HepG2 (cell line): ENCODE measurements around the gene NTMT1. TPM values are rescaled to one million over a fixed set of nuclear protein-coding genes. Genes with fewer than 3 reads are reported as not detected.
A peak's percentile ranks its signal among the peaks of the same experiment; 100 is the strongest.

Experiments used
- ARHGAP35 ChIP-seq: sonication (generic); formaldehyde crosslinking; IDR thresholded peaks from 2 replicates; pipeline ENCODE4 v1.9.0; 2022; ENCODE audit warnings: mild to moderate bottlenecking, inconsistent platforms, moderate library complexity, missing genetic modification reagents, borderline replicate concordance
- BORCS8-MEF2B ChIP-seq: sonication (generic); formaldehyde crosslinking; IDR thresholded peaks from 2 replicates; pipeline ENCODE4 v1.8.0; 2022; ENCODE audit warnings: mild to moderate bottlenecking, missing genetic modification reagents
- HMGXB4 ChIP-seq, 2 experiments: sonication (generic) in 1 of 2; formaldehyde crosslinking in 1 of 2; IDR thresholded peaks; 2 replicates each; pipeline versions ENCODE4 v1.4.0 to v1.6.1; 2018 to 2020; ENCODE audit warnings: missing genetic modification reagents in 2 of 2, borderline replicate concordance in 1 of 2, low read depth in 1 of 2, mild to moderate bottlenecking in 1 of 2, missing biosample characterization in 1 of 2
- ISL2 ChIP-seq: sonication (generic); formaldehyde crosslinking; IDR thresholded peaks from 2 replicates; pipeline ENCODE4 v1.5.0; 2020; ENCODE audit warnings: missing genetic modification reagents
- KDM3A ChIP-seq: IDR thresholded peaks from 2 replicates; pipeline ENCODE4 v1.6.1; 2018; ENCODE audit warnings: low read depth, missing compliant biosample characterization
- LRRFIP1 ChIP-seq: sonication (generic); formaldehyde crosslinking; conservative IDR thresholded peaks from 2 replicates; pipeline ENCODE4 v1.4.0; 2020; ENCODE audit warnings: missing genetic modification reagents
- PRDM10 ChIP-seq: sonication (generic); formaldehyde crosslinking; IDR thresholded peaks from 2 replicates; pipeline ENCODE4 v1.4.0; 2020; ENCODE audit warnings: low read depth, missing genetic modification reagents
- ZBTB20 ChIP-seq: sonication (generic); formaldehyde crosslinking; IDR thresholded peaks from 2 replicates; pipeline ENCODE4 v1.8.1; 2023; ENCODE audit warnings: missing genetic modification reagents, low read depth, mild to moderate bottlenecking, borderline replicate concordance
- ZFX ChIP-seq: sonication (generic); formaldehyde crosslinking; IDR thresholded peaks from 2 replicates; pipeline ENCODE4 v1.4.0; 2020; ENCODE audit warnings: mild to moderate bottlenecking, low read depth, missing genetic modification reagents, moderate library complexity
- ZNF691 ChIP-seq: sonication (generic); formaldehyde crosslinking; IDR thresholded peaks from 2 replicates; pipeline ENCODE4 v1.4.0; 2020; ENCODE audit warnings: missing genetic modification reagents, low read depth, mild to moderate bottlenecking, borderline replicate concordance
- ZSCAN12 ChIP-seq: sonication (generic); formaldehyde crosslinking; IDR thresholded peaks from 2 replicates; pipeline ENCODE4 v1.9.0; 2021; ENCODE audit warnings: mild to moderate bottlenecking, missing genetic modification reagents
- ZSCAN21 ChIP-seq: sonication (generic); formaldehyde crosslinking; IDR thresholded peaks from 2 replicates; pipeline ENCODE4 v1.8.0; 2022; ENCODE audit warnings: mild to moderate bottlenecking, missing genetic modification reagents, moderate library complexity, borderline replicate concordance
- polyA plus RNA-seq, 8 experiments: library from polyadenylated mRNA; depleted of rRNA in 3 of 8; stranded (reverse) in 7 of 8; unstranded in 1 of 8; fragments of >200 nt; fragmentation: Illumina TruSeq in 4 of 8; extraction: Trizol in 4 of 8; gene quantifications; 2 replicates each; pipeline versions ENCODE4 v1.2.1 to v1.2.3, GENCODE V29; 2011 to 2016; ENCODE audit warnings: low read depth in 4 of 8, missing spikeins in 1 of 8, mixed read lengths in 1 of 8; ENCODE audit not compliant: insufficient read depth in 1 of 8
- total RNA-seq, 5 experiments: library from RNA; depleted of rRNA; stranded (reverse); fragments of >200 nt; fragmentation: Illumina TruSeq; extraction: Trizol; gene quantifications; 2 replicates each; pipeline ENCODE4 v1.2.3, GENCODE V29; 2016; ENCODE audit warnings: low read depth in 1 of 5
- TF ChIP-seq, protein P1 (sequence below): sonication (generic); formaldehyde crosslinking; IDR thresholded peaks from 2 replicates; pipeline ENCODE4 v1.5.1; 2020; ENCODE audit warnings: mild to moderate bottlenecking, missing genetic modification reagents, moderate library complexity
- TF ChIP-seq, protein P2 (sequence below): sonication (generic); formaldehyde crosslinking; IDR thresholded peaks from 2 replicates; pipeline ENCODE4 v1.5.1; 2020; ENCODE audit warnings: missing genetic modification reagents, mild to moderate bottlenecking, borderline replicate concordance

The NTMT1 gene
- total and polyA plus RNA-seq, 2 of the 13 experiments (the other 11 are each of a cell fraction or from before 2014, with no cell fraction given) = 49.1 to 53.8 TPM

GRCh38 chr9:129610213-129610472, 15.8 kb upstream of the NTMT1 start (continued):
- TF ChIP-seq, protein P1, sequence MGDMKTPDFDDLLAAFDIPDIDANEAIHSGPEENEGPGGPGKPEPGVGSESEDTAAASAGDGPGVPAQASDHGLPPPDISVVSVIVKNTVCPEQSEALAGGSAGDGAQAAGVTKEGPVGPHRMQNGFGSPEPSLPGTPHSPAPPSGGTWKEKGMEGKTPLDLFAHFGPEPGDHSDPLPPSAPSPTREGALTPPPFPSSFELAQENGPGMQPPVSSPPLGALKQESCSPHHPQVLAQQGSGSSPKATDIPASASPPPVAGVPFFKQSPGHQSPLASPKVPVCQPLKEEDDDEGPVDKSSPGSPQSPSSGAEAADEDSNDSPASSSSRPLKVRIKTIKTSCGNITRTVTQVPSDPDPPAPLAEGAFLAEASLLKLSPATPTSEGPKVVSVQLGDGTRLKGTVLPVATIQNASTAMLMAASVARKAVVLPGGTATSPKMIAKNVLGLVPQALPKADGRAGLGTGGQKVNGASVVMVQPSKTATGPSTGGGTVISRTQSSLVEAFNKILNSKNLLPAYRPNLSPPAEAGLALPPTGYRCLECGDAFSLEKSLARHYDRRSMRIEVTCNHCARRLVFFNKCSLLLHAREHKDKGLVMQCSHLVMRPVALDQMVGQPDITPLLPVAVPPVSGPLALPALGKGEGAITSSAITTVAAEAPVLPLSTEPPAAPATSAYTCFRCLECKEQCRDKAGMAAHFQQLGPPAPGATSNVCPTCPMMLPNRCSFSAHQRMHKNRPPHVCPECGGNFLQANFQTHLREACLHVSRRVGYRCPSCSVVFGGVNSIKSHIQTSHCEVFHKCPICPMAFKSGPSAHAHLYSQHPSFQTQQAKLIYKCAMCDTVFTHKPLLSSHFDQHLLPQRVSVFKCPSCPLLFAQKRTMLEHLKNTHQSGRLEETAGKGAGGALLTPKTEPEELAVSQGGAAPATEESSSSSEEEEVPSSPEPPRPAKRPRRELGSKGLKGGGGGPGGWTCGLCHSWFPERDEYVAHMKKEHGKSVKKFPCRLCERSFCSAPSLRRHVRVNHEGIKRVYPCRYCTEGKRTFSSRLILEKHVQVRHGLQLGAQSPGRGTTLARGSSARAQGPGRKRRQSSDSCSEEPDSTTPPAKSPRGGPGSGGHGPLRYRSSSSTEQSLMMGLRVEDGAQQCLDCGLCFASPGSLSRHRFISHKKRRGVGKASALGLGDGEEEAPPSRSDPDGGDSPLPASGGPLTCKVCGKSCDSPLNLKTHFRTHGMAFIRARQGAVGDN (CRISPR knock-in tag) = 0 out of 2 replicates have a peak, but pooled peaks have one; percentile 3
- TF ChIP-seq, protein P2, sequence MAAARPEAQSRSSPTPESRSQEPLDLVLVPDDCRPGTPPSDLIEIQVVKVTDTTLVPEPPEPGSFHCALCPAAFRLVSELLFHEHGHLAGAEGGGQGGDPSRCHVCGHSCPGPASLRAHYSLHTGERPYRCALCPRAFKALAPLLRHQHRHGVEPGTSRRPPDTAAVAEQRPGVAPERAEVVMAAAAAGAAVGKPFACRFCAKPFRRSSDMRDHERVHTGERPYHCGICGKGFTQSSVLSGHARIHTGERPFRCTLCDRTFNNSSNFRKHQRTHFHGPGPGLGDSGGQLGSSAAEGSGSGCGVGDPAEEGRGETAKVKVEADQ (CRISPR knock-in tag) = no peak
- TF ChIP-seq ZNF691 (CRISPR knock-in tag) (peak; percentile 100), ZSCAN21 (0 out of 2 replicates have a peak, but pooled peaks have one; percentile 17), BORCS8-MEF2B (no peak), KDM3A (CRISPR knock-in tag) (no peak), HMGXB4 (CRISPR knock-in tag; IDR thresholded peaks at IDR 0.05; ENCODE audit: borderline replicate concordance in 1 of 2, low read depth in 1 of 2) (0 out of 4 replicates have a peak, but pooled peaks of 1 of the 2 experiments have one; percentile 19), ARHGAP35 (CRISPR knock-in tag) (no peak), PRDM10 (CRISPR knock-in tag) (no peak), ZSCAN12 (CRISPR knock-in tag) (0 out of 2 replicates have a peak, but pooled peaks have one; percentile 11), ZBTB20 (no peak), ISL2 (no peak), ZFX (CRISPR knock-in tag) (0 out of 2 replicates have a peak, but pooled peaks have one; percentile 10), LRRFIP1 (CRISPR knock-in tag) (no peak)
